G401.6 (cell line): ENCODE results near the gene RBBP6.

Experiments
- FAIRE-seq: peaks from 2 replicates; lab custom pipeline; 2012; peaks lifted over from hg19 to GRCh38; lab: Jason Lieb, UNC

The RBBP6 gene

DNA sequence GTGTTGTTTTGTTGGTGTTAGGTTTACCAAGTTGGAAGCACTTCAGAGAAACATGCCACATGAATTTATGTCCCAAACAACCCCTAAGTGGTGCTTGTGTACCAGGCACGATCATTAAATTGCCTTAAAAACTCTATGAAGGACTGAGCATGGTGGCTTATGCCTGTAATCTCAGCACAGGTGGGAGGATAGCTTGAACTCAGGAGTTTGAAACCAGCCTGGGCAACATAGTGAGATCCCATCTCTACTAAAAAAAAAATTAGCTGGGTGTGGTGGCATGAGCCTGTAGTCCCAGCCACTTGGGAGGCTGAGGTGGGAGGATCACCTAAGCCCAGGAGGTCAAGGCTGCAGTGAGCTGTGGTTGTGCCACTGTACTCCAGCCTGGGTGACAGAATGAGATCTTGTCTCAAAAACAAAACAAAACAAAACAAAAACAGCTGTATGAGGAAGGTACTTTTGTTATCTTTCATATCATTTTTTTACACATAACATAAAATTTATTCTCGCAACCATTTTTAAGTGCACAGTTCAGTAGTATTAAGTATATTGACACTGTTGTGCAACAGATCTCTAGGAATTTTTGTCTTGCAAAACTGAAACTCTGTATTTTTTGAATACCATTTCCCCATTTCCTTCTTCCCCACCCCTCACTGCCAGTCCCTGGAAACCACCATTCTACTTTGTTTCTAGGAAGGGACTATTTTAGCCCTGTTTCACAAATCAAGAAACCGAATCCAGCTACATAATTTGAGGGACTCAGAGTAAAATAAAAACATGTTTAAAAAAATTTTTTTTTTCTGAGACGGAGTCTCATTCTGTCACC lies 14.3 kb upstream of the RBBP6 start:
- FAIRE-seq: no peak

DNA sequence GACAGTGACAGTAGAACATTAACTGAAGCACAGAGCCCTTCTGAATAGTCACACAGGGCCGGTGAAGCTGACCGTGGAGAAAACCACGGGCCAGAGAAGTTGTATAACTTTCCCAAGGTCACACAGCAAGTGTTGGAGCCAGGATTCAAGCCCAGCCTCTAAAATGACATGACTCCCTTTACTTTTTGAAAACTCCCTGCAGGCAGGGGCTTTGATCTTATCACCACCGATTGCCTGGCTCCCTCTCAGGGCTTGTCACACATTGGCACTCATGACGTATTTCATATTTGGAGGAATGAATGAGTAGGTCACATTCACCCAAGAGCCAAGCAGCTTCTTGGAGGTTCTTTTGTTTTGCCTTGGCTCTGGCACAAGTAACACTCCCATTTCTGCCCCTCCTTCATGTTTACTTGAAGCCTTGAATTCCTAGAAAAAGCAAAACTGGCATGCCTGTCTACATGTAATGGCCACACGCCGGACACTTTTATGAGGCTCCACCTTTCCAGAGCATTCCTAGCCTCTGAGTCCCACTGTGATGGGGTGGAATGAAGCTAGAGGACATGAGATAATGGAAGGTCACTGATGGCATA lies 13.3 kb upstream of the RBBP6 start:
- FAIRE-seq: no peak

DNA sequence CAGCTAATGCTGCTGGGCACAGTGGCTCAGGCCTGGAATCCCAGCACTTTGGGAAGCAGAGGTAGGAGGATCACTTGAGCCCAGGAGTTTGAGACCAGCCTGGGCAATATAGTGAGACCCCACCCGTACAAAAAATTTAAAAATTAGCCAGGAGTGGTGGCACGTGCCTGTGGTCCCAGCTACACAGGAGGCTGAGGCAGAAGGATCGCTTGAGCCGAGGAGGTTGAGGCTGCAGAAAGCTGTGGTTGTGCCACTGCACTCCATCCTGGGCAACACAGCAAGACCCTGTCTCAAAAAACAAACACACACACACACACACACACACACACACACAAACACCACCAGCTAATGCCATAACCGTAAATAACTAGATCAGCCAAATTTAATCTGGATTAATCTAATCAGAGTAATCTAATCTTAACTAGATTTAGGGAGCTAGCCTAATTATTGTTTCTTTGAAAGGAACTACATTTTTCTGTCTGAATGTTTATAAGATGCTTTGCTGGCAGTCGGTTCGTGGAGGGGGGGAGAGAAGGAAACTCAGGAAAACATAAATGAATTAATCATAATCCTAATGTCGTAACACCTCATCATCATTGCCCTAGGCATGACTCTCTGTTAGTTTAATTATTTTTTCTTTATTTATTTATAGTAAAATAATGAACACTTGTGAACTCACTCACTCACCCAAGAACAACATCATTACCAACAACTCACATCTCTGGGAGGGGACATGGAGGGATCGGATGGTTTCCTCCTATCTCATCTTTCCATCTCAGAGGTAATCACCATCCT lies 12.5 kb upstream of the RBBP6 start:
- FAIRE-seq: no peak

DNA sequence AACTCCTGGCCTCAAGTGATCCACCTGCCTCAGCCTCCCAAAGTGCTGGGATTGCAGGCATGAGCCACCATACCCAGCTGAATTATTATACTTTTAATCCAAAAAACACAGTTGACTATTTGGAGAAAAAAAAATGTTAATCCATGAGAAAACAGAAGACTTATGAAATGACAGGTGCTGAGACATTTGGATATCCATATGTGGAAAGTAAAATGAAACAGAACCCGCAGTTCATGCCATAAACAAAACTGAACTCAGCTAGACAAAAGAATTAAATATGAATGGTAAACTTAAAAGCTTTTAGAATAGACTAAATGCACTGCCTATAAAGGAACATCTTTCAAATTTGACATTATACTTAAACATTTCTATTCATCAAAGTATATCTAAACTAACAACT lies 8.2 kb upstream of the RBBP6 start:
- no peak for FAIRE-seq

DNA sequence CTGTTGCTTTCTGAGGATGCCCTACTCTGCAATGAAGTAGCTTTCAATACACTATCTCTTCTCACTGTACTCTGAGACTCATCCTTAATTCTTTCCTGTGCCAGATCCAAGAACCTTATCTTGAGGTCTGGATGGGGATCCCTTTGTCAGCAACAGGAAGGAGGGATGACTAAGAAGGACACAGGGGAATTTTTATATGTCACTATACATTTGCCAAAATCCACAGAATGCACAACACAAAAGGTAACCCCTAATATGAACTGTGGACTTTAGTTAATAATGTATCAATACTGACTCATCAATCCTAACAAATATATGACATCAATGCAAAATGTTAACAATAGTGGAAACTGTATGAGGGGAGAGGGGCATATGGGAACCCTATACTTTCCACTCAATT lies 4.7 kb upstream of the RBBP6 start:
- no peak for FAIRE-seq

DNA sequence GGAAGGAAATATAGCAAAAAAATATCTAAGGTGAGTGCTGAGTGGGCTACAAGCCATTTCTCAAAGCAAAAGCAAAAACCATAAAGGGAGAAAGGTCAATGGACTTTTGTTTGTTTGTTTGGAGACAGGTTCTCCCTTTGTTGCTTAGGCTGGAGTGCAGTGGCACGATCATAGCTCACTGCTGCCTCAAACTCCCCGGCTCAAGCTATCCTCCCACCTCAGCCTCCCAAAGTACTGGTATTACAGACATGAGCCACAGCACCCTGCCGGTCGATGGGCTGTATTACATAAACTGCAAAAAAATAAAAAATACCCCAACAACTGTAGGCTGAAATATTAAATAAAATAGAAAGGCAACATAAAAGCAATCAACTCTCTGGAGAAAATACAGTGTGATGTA lies 3.5 kb upstream of the RBBP6 start:
- no peak for FAIRE-seq

DNA sequence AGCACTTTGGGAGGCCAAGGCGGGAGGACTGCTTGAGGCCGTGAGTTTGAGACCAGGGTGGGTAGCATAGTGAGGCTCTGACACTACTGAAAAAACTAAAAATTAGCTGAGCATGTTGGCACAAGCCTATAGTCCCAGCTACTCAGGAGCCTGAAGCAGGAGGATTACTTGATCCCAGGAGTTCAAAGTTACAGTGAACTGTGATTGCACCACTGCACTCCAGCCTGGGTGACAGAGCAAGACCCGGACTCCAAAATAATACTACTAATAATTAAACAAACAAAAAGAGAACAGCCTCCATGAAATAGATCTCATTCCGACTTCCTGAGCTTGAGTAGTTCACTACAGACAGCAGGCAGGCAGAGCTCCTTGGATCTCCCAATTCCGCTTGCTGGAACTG lies 2.7 kb upstream of the RBBP6 start:
- no peak for FAIRE-seq

DNA sequence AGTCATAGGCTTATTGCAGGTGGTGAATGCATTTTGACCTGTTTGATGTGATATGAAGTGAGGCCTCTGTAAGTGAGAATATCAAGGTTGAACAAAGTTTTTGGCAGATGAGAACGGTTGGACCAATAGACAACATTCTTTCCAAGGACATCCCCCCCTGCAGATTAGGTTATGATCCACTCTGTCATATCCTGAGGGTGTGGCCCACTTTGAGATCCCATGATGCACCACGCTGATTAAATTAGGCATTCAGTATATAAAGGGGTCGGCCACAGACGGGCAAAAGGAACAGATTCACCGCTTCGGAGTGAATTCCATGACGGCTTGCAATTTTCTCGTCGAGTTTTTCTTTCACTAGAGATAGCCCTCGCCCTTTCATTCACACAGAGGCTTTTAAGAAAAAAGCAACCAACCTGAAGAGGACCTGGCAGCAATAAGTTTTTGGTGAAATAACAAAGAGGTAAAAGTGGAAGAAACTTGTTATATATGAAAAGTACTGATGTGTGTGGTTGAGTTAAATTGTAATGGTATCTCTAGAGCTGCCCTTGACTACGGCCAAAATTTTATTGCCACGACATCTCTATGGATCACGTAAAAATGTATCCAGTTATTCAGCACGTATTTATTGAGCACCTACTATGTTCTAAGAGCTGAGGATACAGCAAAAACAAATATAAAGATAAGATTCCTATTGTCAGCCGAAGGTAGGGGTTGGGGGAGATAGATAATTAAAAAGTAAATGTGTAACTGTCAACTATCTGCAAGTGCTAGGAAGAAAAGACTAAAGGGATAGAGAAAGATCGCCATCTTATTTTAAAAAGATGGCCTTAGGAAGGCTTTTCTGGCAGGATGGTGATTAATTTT lies 1.7 kb upstream of the RBBP6 start:
- FAIRE-seq: no peak

DNA sequence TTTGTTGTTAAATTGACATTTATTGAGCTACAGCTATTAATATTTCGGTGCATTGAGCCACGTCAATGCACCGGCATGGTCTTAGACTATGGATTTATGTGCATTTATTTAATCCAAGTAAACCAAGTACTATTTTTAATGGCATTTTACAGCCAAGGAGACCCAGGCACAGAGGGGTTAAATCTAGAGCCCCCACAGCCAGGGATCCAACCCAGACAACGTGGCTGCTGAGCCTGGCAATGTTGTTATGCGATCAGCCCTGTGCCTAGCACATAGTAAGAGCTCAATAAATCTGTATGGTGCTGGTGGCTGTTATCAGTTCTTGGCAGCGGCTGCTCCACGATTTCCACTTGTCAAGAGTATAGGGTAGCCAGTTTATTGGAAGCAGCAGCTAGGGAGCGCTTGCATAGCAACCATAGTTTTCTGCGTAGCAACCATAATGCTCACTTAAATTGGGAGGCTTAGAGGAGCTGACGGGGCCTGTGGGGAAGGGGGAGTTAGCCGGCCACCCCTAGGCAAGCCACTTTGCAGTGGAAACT lies 541 bp upstream of the RBBP6 start:
- FAIRE-seq: no peak

DNA sequence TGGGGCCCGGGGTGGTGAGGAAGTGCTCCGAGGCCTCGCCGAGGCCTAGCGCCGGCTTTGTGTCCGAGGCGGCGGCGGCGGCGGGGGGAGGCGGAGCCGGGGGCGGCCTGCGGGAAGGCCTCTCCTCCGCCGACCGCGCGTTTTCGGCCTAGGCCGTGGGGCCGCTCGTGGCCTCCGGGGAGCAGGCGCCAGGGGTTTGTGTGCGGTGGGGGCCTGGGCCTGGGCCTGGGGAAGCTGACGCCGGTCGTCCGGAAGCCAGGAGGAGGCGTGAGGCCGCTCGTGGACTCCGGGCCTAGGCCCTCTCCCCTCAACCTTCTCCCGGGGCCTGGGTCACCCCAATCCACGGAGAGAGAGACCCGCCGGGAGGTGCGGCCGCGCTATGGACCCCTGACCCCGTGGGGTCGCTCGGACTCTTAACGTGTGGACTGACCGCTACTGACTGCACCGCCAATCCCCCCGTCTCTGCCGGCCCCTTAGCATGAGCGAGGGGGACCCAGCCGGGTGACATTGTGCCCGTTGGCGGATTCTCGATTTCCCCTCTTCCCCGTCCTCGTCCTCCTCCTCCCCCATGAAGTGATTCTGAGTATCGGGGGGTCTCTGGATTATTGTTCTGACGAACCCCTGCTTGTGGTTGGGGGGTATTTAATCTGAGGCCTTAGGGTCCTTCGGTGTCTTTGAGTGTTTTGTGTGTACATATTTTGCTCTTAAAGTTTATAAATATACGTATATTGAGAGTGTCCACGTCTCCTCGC lies 660 bp downstream of the RBBP6 start:
- no peak for FAIRE-seq

DNA sequence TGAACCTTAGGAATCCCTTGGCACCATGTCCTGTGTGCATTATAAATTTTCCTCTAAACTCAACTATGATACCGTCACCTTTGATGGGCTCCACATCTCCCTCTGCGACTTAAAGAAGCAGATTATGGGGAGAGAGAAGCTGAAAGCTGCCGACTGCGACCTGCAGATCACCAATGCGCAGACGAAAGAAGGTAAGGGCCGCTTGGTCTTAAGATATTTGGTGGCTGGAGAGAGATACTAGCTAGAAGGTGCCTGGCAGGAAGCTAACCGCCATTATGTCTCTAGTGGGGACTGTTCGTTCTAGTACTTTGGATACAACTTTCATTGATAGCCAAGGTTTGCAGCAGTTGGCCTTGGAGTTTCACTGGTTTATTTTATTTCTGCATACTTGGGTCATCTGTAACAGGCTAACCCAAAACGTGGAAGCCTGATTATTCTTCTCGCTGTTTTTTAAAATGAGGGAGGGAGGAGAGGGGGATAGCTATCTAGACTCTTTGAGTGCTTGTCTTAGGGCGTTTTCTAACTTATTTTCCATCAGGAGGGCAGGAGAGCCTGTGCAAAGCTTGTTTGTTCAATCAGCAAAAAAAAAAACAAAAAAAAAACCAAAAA lies 1.3 kb downstream of the RBBP6 start:
- no peak for FAIRE-seq

DNA sequence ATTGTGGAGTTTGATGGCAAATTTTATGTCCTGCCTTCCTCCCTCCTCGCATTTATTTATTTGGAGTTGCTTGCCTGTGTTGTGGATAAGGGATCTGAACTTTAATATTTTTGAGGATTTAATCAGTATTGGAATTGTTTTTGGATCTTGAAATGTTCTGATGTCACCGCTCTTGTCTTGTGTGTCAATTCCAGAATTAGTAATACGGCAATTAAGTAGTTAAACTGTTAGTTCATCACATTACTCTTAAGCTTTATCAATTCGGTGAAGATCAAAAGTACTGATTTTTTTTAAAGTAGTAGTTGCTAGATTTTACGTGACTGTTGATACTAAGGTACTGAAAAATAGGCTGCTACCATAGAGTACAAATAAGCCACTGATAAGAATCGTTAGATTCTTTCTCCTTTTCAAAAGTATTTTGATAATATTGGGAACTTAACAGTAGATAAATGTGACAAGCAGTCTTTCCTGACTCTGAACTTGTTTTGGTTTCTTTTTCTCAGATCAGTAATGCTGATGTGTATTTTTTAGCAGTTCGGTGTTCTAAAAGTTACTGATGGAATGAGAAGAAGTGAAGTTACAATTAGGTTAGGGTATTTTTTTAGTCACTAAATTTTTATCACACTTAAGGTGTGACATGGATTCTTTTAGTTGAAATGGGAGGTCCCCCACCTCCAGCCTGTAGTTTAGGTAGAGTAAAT lies 2.0 kb downstream of the RBBP6 start:
- no peak for FAIRE-seq

DNA sequence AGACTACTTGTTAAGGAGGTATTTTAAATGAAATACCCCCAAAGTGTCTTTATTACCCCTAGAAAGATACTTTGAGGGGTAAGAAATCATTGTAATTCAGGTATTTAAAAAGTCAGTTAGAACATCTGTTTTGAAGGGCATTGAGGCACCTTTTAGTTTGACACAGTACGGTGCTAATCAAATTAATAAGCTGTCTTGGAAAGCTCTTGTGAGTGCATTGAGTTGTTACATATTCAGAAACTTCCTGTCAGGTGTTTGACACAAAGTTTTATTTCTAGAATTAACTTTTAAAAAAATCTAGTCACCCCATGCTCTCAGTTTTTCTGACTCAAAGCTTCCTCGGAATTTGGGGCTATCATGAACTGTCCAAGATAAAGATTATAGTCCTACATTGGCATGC lies 4.6 kb downstream of the RBBP6 start:
- FAIRE-seq: no peak

DNA sequence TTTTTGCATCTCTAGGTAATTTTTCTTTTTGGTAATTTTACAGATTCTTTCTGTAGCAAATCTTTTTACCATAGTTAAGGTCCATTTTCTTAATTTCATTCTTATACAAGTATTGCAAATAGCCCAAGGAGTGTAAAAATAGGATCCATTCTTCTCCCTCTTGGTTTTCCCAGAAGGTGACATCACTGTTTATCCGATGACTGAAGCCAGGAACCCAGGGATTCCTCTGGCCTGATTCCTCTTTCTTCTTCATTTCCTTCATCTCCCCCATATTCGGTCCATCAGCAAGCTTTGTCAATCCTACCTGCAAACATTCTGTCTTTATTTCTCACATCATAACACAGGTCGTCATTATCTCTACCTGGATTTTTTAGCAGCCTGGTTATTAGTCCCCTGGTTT lies 5.3 kb downstream of the RBBP6 start:
- FAIRE-seq: no peak

DNA sequence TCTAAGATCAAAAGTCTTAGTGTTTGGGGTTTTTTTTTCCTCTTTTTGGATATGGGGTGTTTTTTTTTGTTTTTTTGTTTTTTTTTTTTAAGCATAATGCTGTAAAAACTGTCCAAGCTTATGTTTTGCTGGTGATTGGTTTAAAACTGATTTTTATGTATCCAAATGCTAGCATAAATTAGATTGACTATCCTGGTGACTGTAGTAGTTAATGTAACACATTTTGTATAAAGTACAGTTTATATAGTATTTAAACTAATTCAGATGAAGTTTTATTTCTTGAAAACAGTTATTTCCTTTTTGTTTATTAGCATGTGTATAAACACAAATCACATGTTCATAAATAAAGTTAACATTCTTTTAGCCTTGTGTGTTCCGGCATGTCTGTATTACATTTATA lies 10.9 kb downstream of the RBBP6 start:
- FAIRE-seq: peak; percentile 58

DNA sequence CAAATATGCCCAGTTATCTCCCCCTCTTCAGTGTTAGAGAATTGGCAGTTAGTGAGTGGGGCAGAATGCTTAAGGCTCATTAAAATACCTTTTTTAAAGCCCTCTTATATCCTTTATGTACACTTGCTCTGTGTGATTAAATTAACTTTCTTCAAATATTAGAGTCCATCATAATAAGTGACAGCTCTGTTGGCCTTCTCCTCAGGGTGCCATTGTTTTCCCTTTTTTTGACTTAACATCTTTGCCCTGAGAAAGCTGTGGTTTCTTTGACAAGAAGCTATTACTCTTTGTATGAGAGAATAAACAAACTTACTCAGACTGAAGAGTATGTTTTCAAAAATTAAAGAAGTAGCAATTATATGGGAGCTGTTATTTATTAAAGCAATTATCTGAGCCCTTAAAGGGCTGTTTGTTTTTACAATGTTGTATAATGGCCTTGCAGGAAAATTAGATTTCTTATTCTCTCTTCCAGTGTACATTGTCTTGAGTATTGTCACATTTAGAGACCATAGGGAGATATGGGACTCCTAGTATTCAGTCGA lies 13.4 kb downstream of the RBBP6 start:
- FAIRE-seq: no peak

DNA sequence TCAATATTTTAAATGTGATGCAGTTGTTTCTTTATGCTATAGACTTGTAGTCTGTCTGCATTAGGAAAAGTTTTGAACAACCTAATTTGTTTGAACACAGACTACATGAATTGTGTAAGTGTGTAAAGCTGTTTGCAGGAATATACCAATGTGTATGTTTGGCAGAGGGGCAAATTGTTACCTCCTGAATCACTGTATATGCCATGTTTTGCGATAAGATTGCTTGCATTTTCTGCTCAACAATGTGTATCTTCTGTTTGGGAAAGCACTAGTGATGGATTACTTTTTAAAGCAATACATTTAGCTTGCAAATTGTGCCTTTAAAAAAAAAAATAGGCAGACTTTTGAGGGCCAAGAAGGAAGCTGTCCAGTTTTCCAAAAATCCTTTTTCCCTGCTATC lies 14.6 kb downstream of the RBBP6 start:
- no peak for FAIRE-seq

DNA sequence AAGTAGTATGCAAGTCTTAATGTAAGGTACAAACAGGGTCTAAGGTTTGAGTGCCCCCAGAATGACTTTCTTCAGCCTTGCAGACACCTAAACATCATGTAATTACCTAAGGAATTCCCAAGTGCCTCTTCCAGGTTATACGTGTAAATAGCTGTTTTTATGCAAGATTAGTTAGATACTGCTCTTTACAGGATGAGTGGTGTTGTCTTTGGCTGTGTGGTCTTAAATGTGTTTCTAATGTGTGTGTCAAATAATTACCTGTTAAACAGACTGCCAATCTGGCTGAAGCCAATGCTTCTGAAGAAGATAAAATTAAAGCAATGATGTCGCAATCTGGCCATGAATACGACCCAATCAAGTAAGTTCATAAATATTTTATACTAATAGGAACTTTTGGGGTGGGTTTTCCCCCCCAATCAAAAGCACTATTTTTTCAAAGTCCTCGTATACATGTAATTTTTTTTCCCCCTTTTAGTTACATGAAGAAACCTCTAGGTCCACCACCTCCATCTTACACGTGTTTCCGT lies 16.0 kb downstream of the RBBP6 start:
- FAIRE-seq: no peak

DNA sequence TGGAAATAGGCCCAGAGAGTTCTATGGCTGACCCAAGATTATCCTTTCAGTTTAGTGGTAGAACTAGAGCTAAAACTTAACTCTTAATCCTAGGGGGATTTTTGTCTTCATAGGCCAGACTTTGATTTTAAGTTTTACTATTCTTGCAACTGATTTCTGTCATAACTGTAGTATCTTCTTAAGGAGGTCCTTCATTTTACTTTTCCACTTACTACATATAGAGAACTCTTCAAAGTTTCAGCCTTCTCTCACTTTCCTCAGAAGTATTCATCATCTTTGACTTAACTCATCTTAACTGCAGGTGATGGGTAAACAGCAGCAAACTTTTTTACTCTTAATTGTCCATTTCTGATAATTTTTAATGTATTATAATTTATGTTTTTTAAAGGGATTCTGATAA lies 23.4 kb downstream of the RBBP6 start:
- no peak for FAIRE-seq

DNA sequence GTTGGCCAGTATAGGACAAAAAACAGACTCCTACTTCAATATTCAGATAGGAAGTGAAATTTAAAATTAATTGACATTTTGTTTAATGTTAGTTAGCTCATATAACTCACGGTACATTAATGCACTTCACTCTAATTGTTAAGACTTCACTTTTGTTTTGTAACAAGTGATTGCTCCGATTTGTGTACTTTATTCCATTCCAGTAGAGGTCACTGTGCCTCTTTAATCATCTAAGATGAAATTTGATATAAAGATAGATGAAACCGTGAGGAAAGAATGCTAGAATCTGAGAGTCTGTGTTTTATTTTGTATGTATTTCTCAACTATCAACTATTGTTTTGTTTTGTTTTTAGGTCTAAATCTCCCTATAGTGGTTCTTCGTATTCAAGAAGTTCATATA lies 29.0 kb downstream of the RBBP6 start:
- peak; percentile 63 for FAIRE-seq
